ENCODE results near the gene OVAAL. TPM values are rescaled to one million over a fixed set of nuclear protein-coding genes. Genes with fewer than 3 reads are reported as not detected.

The OVAAL gene
- total and polyA plus RNA-seq, 4 donors = not detected

GRCh38 chr1:180566495-180566894 is 7.7 kb downstream of the OVAAL start:
- TF ChIP-seq CTCF (IDR thresholded peaks at IDR 0.05; ENCODE audit: low read depth, low read length, missing input control) (no peak), HNF4G (IDR thresholded peaks at IDR 0.05) (no peak), EGR1 (IDR thresholded peaks at IDR 0.05; ENCODE audit: low read depth in 2 of 2) (no peak), MAX (IDR thresholded peaks at IDR 0.05) (no peak), NR2F2 (IDR thresholded peaks at IDR 0.05) (no peak), SP1 (IDR thresholded peaks at IDR 0.05) (no peak), RXRA (IDR thresholded peaks at IDR 0.05) (no peak), YY1 (IDR thresholded peaks at IDR 0.05) (no peak), TAF1 (conservative IDR thresholded peaks at IDR 0.05) (no peak), FOXA2 (IDR thresholded peaks at IDR 0.05) (no peak), HNF4A (conservative IDR thresholded peaks at IDR 0.05) (no peak)
- TF ChIP-seq, protein P1, sequence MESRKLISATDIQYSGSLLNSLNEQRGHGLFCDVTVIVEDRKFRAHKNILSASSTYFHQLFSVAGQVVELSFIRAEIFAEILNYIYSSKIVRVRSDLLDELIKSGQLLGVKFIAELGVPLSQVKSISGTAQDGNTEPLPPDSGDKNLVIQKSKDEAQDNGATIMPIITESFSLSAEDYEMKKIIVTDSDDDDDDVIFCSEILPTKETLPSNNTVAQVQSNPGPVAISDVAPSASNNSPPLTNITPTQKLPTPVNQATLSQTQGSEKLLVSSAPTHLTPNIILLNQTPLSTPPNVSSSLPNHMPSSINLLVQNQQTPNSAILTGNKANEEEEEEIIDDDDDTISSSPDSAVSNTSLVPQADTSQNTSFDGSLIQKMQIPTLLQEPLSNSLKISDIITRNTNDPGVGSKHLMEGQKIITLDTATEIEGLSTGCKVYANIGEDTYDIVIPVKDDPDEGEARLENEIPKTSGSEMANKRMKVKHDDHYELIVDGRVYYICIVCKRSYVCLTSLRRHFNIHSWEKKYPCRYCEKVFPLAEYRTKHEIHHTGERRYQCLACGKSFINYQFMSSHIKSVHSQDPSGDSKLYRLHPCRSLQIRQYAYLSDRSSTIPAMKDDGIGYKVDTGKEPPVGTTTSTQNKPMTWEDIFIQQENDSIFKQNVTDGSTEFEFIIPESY (IDR thresholded peaks at IDR 0.05) = no peak
- TF ChIP-seq, protein P2, sequence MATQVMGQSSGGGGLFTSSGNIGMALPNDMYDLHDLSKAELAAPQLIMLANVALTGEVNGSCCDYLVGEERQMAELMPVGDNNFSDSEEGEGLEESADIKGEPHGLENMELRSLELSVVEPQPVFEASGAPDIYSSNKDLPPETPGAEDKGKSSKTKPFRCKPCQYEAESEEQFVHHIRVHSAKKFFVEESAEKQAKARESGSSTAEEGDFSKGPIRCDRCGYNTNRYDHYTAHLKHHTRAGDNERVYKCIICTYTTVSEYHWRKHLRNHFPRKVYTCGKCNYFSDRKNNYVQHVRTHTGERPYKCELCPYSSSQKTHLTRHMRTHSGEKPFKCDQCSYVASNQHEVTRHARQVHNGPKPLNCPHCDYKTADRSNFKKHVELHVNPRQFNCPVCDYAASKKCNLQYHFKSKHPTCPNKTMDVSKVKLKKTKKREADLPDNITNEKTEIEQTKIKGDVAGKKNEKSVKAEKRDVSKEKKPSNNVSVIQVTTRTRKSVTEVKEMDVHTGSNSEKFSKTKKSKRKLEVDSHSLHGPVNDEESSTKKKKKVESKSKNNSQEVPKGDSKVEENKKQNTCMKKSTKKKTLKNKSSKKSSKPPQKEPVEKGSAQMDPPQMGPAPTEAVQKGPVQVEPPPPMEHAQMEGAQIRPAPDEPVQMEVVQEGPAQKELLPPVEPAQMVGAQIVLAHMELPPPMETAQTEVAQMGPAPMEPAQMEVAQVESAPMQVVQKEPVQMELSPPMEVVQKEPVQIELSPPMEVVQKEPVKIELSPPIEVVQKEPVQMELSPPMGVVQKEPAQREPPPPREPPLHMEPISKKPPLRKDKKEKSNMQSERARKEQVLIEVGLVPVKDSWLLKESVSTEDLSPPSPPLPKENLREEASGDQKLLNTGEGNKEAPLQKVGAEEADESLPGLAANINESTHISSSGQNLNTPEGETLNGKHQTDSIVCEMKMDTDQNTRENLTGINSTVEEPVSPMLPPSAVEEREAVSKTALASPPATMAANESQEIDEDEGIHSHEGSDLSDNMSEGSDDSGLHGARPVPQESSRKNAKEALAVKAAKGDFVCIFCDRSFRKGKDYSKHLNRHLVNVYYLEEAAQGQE (IDR thresholded peaks at IDR 0.05) = no peak
- no peak overlapping the region for H3K27ac ChIP-seq (ENCODE audit: low read depth in 1 of 2, low read length in 2 of 2)
- no peak overlapping the region for H3K9ac ChIP-seq (ENCODE audit: low read depth in 1 of 2, low read length in 2 of 2)
- DNase-seq (ENCODE audit: low spot score) = no peak
- H3K27me3 ChIP-seq (ENCODE audit: control insufficient read depth in 4 of 4, insufficient read depth in 4 of 4, low read length in 3 of 4) = no peaks in the 10 kb centered on the region
- no peak overlapping the region for H3K4me3 ChIP-seq (ENCODE audit: low read depth in 1 of 3, low read length in 3 of 3)
- no peaks in the 10 kb centered on the region for H3K36me3 ChIP-seq (ENCODE audit: control insufficient read depth in 4 of 4, insufficient read depth in 3 of 4, low read depth in 1 of 4, low read length in 3 of 4)
- WGBS = 47% methylated on average over 1 of the region's 1 CpG
- no peaks in the 10 kb centered on the region for H3K4me1 ChIP-seq (ENCODE audit: control insufficient read depth in 4 of 4, insufficient read depth in 4 of 4, low read length in 3 of 4)
- no peaks in the 10 kb centered on the region for H3K9me3 ChIP-seq (ENCODE audit: control insufficient read depth in 4 of 4, low read length in 3 of 4)

DNA sequence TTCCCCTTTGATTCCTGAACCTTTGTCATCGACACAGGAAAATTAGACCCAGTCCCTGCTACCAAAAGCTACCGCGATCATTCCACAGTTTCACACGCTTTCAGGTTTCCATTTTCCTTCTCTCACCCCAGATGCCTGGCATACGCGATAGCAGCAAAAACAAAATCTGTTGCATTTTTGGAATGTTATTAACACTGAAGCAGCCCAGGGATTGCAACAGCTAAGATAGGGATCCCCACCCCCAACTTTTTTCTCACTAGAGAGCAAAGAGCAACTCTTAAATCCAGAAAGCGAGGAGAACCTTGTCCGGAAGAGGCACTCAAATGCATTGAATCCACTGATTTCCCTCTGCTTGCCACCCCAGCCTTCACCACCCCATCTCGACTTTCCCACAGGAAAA is 8.9 kb downstream of the OVAAL start:
- no peak for DNase-seq (ENCODE audit: low spot score)
- no peak overlapping the region for H3K4me3 ChIP-seq (ENCODE audit: low read depth in 1 of 3, low read length in 3 of 3)
- H3K4me1 ChIP-seq (ENCODE audit: control insufficient read depth in 4 of 4, insufficient read depth in 4 of 4, low read length in 3 of 4) = no peaks in the 10 kb centered on the region
- 87% methylated on average over 9 of the region's 9 CpGs for WGBS
- H3K27ac ChIP-seq (ENCODE audit: low read depth in 1 of 2, low read length in 2 of 2) = no peak overlapping the region
- H3K36me3 ChIP-seq (ENCODE audit: control insufficient read depth in 4 of 4, insufficient read depth in 3 of 4, low read depth in 1 of 4, low read length in 3 of 4) = no peaks in the 10 kb centered on the region
- H3K27me3 ChIP-seq (ENCODE audit: control insufficient read depth in 4 of 4, insufficient read depth in 4 of 4, low read length in 3 of 4) = no peaks in the 10 kb centered on the region
- H3K9me3 ChIP-seq (ENCODE audit: control insufficient read depth in 4 of 4, low read length in 3 of 4) = no peaks in the 10 kb centered on the region
- H3K9ac ChIP-seq (ENCODE audit: low read depth in 1 of 2, low read length in 2 of 2) = no peak overlapping the region
- no peak for TF ChIP-seq CTCF (IDR thresholded peaks at IDR 0.05; ENCODE audit: low read depth, low read length, missing input control)
- no peak for TF ChIP-seq RAD21 (IDR thresholded peaks at IDR 0.05)
- TF ChIP-seq NR2F2 (IDR thresholded peaks at IDR 0.05) = no peak
- TF ChIP-seq JUND (IDR thresholded peaks at IDR 0.05) = no peak
- TF ChIP-seq FOXA1 (IDR thresholded peaks at IDR 0.05) = no peak
- TF ChIP-seq MAX (IDR thresholded peaks at IDR 0.05) = no peak
- no peak for TF ChIP-seq HNF4A (conservative IDR thresholded peaks at IDR 0.05)
- TF ChIP-seq FOXA2 (IDR thresholded peaks at IDR 0.05) = no peak
- no peak for TF ChIP-seq EGR1 (IDR thresholded peaks at IDR 0.05; ENCODE audit: low read depth in 2 of 2)
- TF ChIP-seq RXRA (IDR thresholded peaks at IDR 0.05) = no peak
- TF ChIP-seq, protein P1 (IDR thresholded peaks at IDR 0.05) = no peak
- TF ChIP-seq TAF1 (conservative IDR thresholded peaks at IDR 0.05) = no peak
- no peak for TF ChIP-seq HNF4G (IDR thresholded peaks at IDR 0.05)
- TF ChIP-seq YY1 (IDR thresholded peaks at IDR 0.05) = no peak
- TF ChIP-seq SP1 (IDR thresholded peaks at IDR 0.05) = no peak
- no peak for TF ChIP-seq GABPA (IDR thresholded peaks at IDR 0.05 in 1 of 2, conservative IDR thresholded peaks at IDR 0.05 in 1 of 2)
